Uterus (tissue), 2 donors: Measurements from ENCODE around the gene GPR176.

Source experiments
- POLR2A ChIP-seq, 2 donors: fragments of 450-650 bp; IDR thresholded peaks; one replicate each; pipeline ENCODE4 v1.6.1; 2016; ENCODE audit warnings: antibody characterized with exemption in 2 of 2, mild to moderate bottlenecking in 1 of 2, moderate library complexity in 1 of 2
- TF ChIP-seq, protein P1 (sequence below), 4 experiments: fragments of 200-600 bp in 2 of 4; fragments of 450-650 bp in 2 of 4; sonication (generic) in 2 of 4; IDR thresholded peaks; one replicate each; pipeline ENCODE4 v1.5.1; 2016 to 2019; ENCODE audit warnings: antibody characterized with exemption in 4 of 4, mild to moderate bottlenecking in 2 of 4, moderate library complexity in 1 of 4

DNA sequence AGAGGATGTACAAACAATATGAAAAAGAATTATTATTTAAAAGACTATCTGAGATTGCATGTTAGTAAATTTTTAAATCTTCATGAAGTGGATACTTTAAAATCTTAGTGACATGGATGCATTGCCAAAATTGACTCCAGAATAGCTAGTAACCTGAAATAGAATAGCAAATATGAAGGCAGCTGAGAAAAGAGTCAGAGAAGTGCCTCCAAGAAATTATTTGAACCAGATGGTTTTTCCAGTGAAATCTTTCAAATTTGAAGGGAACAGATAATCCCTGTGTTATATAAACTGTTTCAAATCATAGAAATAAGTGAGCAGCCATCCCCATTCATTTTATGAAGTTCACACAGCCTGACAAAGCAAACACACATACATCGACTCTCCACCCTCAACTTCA, 167.1 kb downstream of the GPR176 start:
- TF ChIP-seq, protein P1, sequence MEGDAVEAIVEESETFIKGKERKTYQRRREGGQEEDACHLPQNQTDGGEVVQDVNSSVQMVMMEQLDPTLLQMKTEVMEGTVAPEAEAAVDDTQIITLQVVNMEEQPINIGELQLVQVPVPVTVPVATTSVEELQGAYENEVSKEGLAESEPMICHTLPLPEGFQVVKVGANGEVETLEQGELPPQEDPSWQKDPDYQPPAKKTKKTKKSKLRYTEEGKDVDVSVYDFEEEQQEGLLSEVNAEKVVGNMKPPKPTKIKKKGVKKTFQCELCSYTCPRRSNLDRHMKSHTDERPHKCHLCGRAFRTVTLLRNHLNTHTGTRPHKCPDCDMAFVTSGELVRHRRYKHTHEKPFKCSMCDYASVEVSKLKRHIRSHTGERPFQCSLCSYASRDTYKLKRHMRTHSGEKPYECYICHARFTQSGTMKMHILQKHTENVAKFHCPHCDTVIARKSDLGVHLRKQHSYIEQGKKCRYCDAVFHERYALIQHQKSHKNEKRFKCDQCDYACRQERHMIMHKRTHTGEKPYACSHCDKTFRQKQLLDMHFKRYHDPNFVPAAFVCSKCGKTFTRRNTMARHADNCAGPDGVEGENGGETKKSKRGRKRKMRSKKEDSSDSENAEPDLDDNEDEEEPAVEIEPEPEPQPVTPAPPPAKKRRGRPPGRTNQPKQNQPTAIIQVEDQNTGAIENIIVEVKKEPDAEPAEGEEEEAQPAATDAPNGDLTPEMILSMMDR (IDR thresholded peaks at IDR 0.05): no peak
- TF ChIP-seq POLR2A (IDR thresholded peaks at IDR 0.05): no peak
